WTC11 (cell line): ENCODE results near the gene ADAMTSL4.

Source experiments
- ATF2 ChIP-seq: sonication (generic); formaldehyde crosslinking; IDR thresholded peaks from 2 replicates; pipeline ENCODE4 v1.8.1; 2022; ENCODE audit warnings: low read depth, missing genetic modification reagents, borderline replicate concordance
- ELF4 ChIP-seq: sonication (generic); formaldehyde crosslinking; IDR thresholded peaks from 2 replicates; pipeline ENCODE4 v1.8.1; 2022; ENCODE audit warnings: low read depth, mild to moderate bottlenecking, moderate library complexity, missing genetic modification reagents
- STAT6 ChIP-seq: sonication (generic); formaldehyde crosslinking; conservative IDR thresholded peaks from 2 replicates; pipeline ENCODE4 v1.8.1; 2023; ENCODE audit warnings: mild to moderate bottlenecking, low read depth, missing genetic modification reagents, moderate library complexity
- TCF7 ChIP-seq: sonication (generic); formaldehyde crosslinking; IDR thresholded peaks from 2 replicates; pipeline ENCODE4 v1.8.0; 2022; ENCODE audit warnings: mild to moderate bottlenecking, low read depth, missing genetic modification reagents, moderate library complexity
- TF ChIP-seq, protein P1 (sequence below): sonication (generic); formaldehyde crosslinking; IDR thresholded peaks from 2 replicates; pipeline ENCODE4 v1.8.1; 2023; ENCODE audit warnings: mild to moderate bottlenecking, missing genetic modification reagents, moderate library complexity
- TF ChIP-seq, protein P2 (sequence below): fragments of 200-600 bp; IDR thresholded peaks from 2 replicates; pipeline ENCODE4 v1.8.0; 2022; ENCODE audit warnings: antibody characterized with exemption
- TF ChIP-seq, protein P3 (sequence below): fragments of 250-450 bp; sonication (Bioruptor Pico); IDR thresholded peaks from 2 replicates; pipeline ENCODE4 v2.1.2; 2022; ENCODE audit warnings: mild to moderate bottlenecking, moderate library complexity

- TF ChIP-seq, protein P1, sequence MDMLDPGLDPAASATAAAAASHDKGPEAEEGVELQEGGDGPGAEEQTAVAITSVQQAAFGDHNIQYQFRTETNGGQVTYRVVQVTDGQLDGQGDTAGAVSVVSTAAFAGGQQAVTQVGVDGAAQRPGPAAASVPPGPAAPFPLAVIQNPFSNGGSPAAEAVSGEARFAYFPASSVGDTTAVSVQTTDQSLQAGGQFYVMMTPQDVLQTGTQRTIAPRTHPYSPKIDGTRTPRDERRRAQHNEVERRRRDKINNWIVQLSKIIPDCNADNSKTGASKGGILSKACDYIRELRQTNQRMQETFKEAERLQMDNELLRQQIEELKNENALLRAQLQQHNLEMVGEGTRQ (CRISPR knock-in tag), result no peak
- no peak for TF ChIP-seq ATF2 (CRISPR knock-in tag)
- TF ChIP-seq, protein P2, sequence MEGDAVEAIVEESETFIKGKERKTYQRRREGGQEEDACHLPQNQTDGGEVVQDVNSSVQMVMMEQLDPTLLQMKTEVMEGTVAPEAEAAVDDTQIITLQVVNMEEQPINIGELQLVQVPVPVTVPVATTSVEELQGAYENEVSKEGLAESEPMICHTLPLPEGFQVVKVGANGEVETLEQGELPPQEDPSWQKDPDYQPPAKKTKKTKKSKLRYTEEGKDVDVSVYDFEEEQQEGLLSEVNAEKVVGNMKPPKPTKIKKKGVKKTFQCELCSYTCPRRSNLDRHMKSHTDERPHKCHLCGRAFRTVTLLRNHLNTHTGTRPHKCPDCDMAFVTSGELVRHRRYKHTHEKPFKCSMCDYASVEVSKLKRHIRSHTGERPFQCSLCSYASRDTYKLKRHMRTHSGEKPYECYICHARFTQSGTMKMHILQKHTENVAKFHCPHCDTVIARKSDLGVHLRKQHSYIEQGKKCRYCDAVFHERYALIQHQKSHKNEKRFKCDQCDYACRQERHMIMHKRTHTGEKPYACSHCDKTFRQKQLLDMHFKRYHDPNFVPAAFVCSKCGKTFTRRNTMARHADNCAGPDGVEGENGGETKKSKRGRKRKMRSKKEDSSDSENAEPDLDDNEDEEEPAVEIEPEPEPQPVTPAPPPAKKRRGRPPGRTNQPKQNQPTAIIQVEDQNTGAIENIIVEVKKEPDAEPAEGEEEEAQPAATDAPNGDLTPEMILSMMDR, result no peak
- TF ChIP-seq, protein P3, sequence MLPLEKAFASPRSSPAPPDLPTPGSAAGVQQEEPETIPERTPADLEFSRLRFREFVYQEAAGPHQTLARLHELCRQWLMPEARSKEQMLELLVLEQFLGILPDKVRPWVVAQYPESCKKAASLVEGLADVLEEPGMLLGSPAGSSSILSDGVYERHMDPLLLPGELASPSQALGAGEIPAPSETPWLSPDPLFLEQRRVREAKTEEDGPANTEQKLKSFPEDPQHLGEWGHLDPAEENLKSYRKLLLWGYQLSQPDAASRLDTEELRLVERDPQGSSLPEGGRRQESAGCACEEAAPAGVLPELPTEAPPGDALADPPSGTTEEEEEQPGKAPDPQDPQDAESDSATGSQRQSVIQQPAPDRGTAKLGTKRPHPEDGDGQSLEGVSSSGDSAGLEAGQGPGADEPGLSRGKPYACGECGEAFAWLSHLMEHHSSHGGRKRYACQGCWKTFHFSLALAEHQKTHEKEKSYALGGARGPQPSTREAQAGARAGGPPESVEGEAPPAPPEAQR (CRISPR knock-in tag), result no peak
- TF ChIP-seq STAT6 (CRISPR knock-in tag), result no peak
- TF ChIP-seq TCF7 (CRISPR knock-in tag), result no peak
- TF ChIP-seq ELF4 (CRISPR knock-in tag), result no peak
Measured at GRCh38 chr1:150514913-150515327, 34.3 kb upstream of the ADAMTSL4 start.
